HAP-1 (cell line): ENCODE results near the gene SYDE2.

Experiments
- DNase-seq, 2 experiments: peaks; one replicate each; pipeline ENCODE4 v3.0.0-alpha.2; 2016 to 2020; ENCODE audit warnings: low spot score in 2 of 2
- H3K27me3 ChIP-seq: fragments of 250-450 bp; sonication (Bioruptor Pico); 2 replicates; pipeline ENCODE4 v1.5.1; 2020; ENCODE audit warnings: low read depth, mild to moderate bottlenecking, moderate library complexity
- H3K36me3 ChIP-seq: fragments of 250-450 bp; sonication (Bioruptor Pico); replicated peaks from 2 replicates; pipeline ENCODE4 v1.5.1; 2020; ENCODE audit warnings: mild to moderate bottlenecking
- H3K4me1 ChIP-seq: fragments of 250-450 bp; sonication (Bioruptor Pico); 2 replicates; pipeline ENCODE4 v1.5.1; 2020; ENCODE audit warnings: mild to moderate bottlenecking
- H3K4me3 ChIP-seq: fragments of 250-450 bp; sonication (Bioruptor Pico); 2 replicates; pipeline ENCODE4 v1.5.1; 2020; ENCODE audit warnings: mild to moderate bottlenecking, moderate library complexity
- H3K9me3 ChIP-seq: fragments of 250-450 bp; sonication (Bioruptor Pico); 2 replicates; pipeline ENCODE4 v1.5.1; 2020; ENCODE audit warnings: mild to moderate bottlenecking, moderate library complexity
- in situ Hi-C: fragments of 300-500 bp; cut with MboI; formaldehyde crosslinking; loops from 3 replicates; pipeline ENCODE4 v1.14.3; 2020; ENCODE audit warnings: low sequenced_read_pairs, inconsistent platforms, mixed read lengths

Gene SYDE2

DNA sequence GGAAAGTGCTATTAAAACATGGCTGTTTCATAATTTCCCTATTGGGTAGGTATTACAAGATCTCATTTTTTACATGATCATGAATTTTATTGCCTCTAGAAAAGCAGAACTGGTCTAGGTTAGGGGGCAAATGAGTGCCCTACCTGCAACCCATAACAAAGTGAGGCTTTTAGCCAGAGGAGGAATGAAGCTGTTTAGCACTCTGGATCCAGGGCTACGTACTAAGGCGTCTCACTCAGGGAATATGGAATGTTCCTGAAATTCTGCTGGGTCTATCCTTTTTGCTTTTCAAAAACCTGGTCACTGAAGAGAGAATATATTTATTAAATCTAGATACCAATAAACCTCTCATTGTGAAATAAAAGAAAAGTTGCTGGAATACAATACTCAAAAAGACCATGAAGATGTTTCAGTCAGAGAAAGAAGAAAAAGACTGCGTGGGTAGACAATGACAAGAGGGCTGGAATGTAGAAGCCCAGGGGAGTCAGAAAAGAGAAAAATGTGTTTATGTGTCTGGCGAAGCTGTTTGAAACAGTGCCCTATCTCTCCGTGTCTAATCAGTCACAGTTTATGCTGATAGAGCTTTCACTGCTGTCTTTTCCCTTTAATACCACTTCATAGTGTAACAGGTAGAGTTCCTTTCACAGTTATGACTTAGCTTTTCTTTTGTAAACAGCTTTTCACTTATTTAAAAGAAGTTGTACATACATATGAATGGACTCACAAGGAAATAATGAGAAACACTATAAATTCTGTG lies 25.0 kb upstream of the SYDE2 start:
- in situ Hi-C loops = no loop called here
- H3K36me3 ChIP-seq = no peaks in the 10 kb centered on the region

DNA sequence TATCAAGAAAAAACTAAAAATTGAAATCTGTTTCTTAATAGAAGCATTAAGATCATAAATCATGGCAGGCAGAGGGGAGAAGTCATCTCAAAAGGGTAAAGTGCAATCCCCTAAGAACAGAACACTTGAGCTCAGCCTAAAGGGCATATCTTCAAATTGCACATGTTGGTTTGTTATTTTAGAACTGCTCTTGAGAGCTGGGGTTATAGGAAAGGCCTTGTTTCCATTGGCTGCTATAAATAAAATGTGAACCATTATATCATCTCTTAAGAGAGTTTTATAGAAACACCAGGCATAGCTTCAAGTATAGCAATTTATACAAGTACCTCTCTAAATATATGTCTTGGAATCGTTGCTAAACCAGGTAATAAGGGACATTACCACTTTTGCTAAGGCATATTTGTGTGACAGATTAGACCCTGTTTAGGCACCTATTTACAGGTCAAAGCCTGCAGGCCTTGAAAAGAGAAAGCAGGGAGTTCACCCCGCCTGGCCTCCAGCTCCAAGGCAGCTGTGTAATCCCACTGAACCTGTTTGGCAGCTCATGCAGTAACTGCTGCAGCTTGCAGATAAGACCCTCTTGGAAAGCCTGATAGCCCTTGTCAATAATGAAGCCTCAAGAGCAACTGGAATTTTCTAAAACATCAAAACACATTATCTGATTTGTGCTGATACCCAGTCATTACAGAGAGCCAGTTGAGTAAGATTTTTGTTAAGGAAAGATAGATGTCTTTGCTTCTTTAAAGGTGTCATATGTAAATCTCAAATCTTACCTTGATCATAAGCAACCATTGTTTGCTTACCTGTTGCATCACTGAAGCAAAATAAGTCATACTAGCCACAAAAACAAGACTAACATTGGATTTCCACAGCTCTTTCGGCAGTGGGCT lies 24.2 kb upstream of the SYDE2 start:
- in situ Hi-C loops = no loop called here
- Histone ChIP-seq H3K9me3 (no peaks in the 10 kb centered on the region), H3K36me3 (no peaks in the 10 kb centered on the region), H3K4me1 (peaks cover 46% of the 10 kb centered on the region), H3K4me3 (no peak overlapping the region), H3K27me3 (no peaks in the 10 kb centered on the region)
- peak; percentile 65 to 68 for DNase-seq

More for the DNA sequence above, 25.0 kb upstream of the SYDE2 start:
- Histone ChIP-seq H3K9me3 (no peaks in the 10 kb centered on the region), H3K27me3 (no peaks in the 10 kb centered on the region), H3K4me1 (peaks cover 38% of the 10 kb centered on the region), H3K4me3 (no peak overlapping the region)
- peak; percentile 50 to 98 for DNase-seq

DNA sequence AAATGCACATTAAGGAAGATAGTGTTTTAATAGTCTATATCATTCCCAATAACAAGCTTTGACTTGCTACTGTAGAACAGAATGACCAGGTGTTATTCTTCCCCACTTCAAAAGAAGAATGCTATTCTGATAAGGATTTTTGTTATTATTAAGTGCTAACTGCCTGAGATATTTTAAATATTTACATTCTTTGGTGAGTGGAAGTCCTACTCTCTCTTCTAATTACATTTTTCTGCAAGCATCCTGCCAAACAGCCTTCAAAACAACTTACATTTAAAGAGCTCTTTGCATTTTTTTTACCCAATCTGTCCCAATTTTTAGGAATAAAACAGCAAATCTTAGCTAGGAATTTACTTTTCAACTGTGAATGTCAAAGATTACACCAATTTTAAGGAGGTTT lies 23.5 kb upstream of the SYDE2 start:
- Histone ChIP-seq H3K4me3 (no peak overlapping the region), H3K36me3 (no peaks in the 10 kb centered on the region), H3K9me3 (no peaks in the 10 kb centered on the region), H3K27me3 (no peaks in the 10 kb centered on the region), H3K4me1 (peaks cover 50% of the 10 kb centered on the region)
- DNase-seq = no peak
- in situ Hi-C loops = no loop called here

DNA sequence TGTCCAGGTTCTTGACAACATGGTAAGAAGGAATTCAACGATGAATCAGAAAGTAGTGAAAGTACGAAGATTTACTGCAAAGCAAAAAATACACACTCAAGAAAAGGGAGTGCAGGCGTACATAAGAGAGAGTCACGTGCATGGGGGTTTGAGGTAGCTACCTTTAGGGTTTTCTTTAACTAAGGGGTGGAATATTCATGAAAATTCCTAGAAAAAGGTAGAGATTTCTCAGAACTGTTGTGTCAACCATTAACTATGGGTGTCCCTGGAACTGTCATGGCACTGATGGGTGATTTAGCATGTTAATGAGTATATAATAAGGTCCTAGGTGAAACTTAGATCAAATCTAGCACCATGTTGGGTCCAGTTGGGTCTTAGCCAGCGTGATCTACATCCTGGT lies 22.5 kb upstream of the SYDE2 start:
- Histone ChIP-seq H3K4me3 (no peak overlapping the region), H3K4me1 (peaks cover 50% of the 10 kb centered on the region), H3K9me3 (no peaks in the 10 kb centered on the region), H3K36me3 (no peaks in the 10 kb centered on the region), H3K27me3 (no peaks in the 10 kb centered on the region)
- DNase-seq = no peak
- in situ Hi-C loops = no loop called here

DNA sequence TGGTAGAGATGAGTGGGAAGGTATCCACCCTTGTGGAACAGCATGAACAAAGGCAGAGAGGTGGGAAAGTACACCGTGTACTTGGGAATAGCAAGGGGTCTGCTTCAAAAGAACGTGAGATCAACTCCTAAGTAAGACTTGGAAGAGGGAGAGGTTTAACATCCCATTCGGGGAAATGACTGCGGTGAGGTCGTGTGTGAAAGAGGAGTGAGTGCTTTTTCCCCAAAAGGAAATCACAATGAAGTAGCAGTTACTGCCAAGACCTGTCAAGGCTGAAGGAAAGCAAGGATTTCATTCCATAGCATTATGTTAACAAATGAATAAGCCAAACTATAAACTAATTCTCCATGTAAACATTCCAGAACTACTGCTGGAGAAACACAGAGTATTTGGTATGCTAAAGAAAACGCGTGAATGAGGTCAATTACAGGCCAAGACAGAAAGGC lies 20.0 kb upstream of the SYDE2 start:
- in situ Hi-C loops = no loop called here
- no peaks in the 10 kb centered on the region for H3K9me3 ChIP-seq
- DNase-seq = peak; percentile 37 to 69
- H3K4me3 ChIP-seq = no peak overlapping the region
- H3K27me3 ChIP-seq = no peaks in the 10 kb centered on the region
- H3K36me3 ChIP-seq = no peaks in the 10 kb centered on the region
- peaks cover 40% of the 10 kb centered on the region for H3K4me1 ChIP-seq

DNA sequence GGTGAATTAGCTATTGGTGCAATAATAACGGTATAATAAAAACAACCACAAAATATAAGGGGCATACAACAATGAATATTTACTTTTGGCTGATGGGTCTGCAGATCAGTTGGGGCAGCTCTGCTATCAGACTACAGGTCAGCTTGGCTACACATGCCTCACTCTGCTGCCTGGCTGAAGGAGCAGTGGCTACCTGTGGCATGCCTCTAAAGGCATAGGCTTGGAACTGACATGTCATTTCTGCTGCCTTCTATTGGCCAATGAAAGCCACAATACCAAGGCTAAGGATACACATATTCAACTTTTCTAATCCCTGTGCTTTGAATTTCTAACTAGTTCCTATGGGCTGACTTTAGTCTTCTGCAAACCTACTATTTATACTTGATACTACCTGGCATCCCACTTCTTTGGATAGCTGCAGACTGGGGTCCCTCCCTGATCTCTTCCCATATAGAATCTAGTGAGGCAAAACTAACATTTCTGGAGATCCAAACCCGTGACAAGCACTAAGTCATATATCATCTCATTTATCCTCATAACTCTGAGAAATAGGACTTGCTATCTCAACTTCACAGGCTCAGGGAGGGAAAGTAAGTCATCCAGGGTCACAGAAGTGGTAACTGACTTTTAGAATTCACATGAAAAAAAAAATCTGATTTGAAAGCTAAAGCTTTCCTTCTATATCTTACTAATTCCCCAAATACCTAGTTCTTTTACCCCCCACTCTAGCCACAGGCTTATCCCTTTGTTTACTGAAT lies 19.2 kb upstream of the SYDE2 start:
- Histone ChIP-seq H3K4me1 (peaks cover 39% of the 10 kb centered on the region), H3K36me3 (no peaks in the 10 kb centered on the region), H3K27me3 (no peaks in the 10 kb centered on the region), H3K4me3 (no peak overlapping the region), H3K9me3 (no peaks in the 10 kb centered on the region)
- DNase-seq = no peak
- in situ Hi-C loops = no loop called here

DNA sequence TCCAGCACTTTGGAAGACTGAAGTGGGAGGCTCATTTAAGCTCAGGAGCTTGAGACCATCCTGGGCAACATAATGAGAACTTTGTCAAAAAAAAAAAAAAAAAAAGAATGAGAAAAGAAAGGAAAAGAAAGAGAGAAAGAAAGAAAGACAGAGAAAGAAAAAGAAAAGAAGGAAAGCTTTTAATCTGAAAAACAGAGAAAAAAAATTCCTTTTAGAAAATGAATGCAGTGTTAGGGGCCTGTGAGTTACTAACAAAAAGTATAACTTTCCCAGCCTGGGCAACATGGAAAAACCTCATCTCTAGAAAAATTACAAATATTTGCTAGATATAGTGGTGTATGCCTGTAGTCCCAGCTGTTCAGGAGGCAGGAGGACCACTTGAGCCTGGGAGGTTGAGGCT lies 15.9 kb upstream of the SYDE2 start:
- Histone ChIP-seq H3K36me3 (no peaks in the 10 kb centered on the region), H3K9me3 (no peaks in the 10 kb centered on the region), H3K4me3 (no peak overlapping the region), H3K27me3 (no peaks in the 10 kb centered on the region), H3K4me1 (peaks cover 37% of the 10 kb centered on the region)
- in situ Hi-C loops = no loop called here
- DNase-seq = no peak

DNA sequence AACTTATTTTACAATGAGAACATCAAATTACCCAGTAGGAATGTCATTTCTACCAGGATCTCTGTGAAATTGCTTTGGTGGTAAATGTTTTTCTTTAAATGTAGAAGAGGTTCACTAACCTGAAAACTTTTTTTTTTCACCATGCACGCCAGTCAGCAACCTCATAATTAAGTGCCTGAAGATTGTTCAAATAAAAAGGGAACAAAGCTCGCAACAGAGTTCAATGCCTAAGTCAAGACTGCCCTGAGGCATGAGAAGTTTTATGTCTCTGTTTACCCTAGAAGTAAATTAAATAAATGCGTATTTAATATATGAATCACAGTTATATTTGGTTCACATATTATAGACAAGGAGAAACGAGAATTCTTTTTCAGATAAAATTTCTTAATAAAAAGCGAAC lies 13.8 kb upstream of the SYDE2 start:
- DNase-seq = peak in 1 of 2 experiments; percentile 70
- no peak overlapping the region for H3K4me3 ChIP-seq

DNA sequence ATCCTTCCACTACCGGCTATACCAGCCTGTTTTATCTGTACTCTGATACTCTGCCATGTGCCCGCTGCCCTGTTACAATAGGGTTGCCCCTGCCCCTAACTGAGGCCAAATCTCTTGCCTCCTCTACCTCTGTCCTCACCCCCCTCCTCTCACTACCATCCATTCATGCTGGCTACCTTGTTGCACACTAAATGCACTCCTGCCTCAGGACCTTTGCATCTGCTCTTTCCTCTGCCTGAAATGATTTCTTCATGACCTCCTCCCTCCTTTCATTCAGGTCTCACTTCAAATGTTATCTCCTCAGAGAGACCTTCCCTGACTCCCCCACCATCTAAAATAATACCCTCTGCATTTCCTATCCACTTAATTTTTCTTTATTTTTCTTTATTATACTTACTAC lies 7.7 kb upstream of the SYDE2 start:
- no peaks in the 10 kb centered on the region for H3K27me3 ChIP-seq
- no peaks in the 10 kb centered on the region for H3K36me3 ChIP-seq
- in situ Hi-C loops = no loop called here
- peaks cover 2% of the 10 kb centered on the region; the same call in 1 of the 2 replicates for H3K4me1 ChIP-seq
- H3K4me3 ChIP-seq = no peak overlapping the region
- no peak for DNase-seq
- H3K9me3 ChIP-seq = no peaks in the 10 kb centered on the region

More for the DNA sequence above, 13.8 kb upstream of the SYDE2 start:
- no peaks in the 10 kb centered on the region for H3K36me3 ChIP-seq
- no peaks in the 10 kb centered on the region for H3K27me3 ChIP-seq
- in situ Hi-C loops = no loop called here
- H3K9me3 ChIP-seq = no peaks in the 10 kb centered on the region
- peaks cover 19% of the 10 kb centered on the region for H3K4me1 ChIP-seq

DNA sequence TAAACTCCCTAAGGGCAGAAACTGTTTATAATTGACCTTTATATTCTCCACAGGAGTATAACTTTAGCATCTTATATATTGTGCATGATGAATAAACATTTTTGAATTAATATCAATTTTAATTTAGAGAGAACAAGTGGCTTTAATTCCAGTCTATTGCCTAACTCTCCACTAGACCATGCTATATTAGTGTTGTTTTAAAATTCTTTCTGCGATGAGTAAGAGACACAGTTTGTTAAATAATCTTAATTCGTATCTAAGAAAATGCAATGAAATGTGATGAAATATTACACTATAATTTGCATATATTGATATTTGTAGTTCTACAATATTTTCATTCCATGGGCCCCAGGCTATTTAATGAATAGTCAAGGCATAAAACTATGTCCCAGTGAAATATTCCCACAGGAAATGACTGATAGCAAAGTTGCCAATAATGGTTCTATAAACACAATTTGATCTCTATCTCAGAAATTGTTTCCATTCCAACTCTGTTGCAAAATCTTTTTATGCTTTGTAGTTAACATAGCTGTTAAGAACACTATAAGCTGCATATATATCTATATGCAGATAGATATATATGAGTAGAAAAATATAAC lies 2.9 kb upstream of the SYDE2 start:
- DNase-seq = no peak
- no peaks in the 10 kb centered on the region; the same call in 1 of the 2 replicates for H3K36me3 ChIP-seq
- in situ Hi-C loops = no loop called here
- H3K4me1 ChIP-seq = peaks cover 8% of the 10 kb centered on the region
- H3K4me3 ChIP-seq = no peak overlapping the region
- no peaks in the 10 kb centered on the region for H3K27me3 ChIP-seq
- H3K9me3 ChIP-seq = no peaks in the 10 kb centered on the region

DNA sequence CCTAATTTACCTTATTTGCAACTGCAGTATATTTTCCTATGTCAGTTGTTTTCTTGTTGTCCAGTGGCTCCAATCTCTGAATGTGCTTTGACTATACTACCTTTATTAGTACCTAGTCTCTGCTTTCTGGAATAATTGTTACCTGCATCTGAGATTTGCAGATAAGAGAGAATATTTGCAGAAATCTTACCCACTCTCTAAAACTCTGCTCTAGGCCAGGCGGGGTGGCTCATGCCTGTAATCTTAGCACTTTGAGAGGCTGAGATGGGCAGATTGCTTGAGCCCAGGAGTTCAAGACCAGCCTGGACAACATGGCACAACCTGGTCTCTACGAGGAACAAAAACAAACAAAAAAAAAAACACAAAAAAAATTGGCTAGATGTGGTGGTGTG lies 2.0 kb upstream of the SYDE2 start:
- H3K36me3 ChIP-seq = no peaks in the 10 kb centered on the region; the same call in 1 of the 2 replicates
- H3K27me3 ChIP-seq = no peaks in the 10 kb centered on the region
- peak overlapping the region; percentile 74; the same call in 1 of the 2 replicates for H3K4me3 ChIP-seq
- no peak for DNase-seq
- peaks cover 8% of the 10 kb centered on the region for H3K4me1 ChIP-seq
- in situ Hi-C loops = no loop called here
- no peaks in the 10 kb centered on the region for H3K9me3 ChIP-seq

DNA sequence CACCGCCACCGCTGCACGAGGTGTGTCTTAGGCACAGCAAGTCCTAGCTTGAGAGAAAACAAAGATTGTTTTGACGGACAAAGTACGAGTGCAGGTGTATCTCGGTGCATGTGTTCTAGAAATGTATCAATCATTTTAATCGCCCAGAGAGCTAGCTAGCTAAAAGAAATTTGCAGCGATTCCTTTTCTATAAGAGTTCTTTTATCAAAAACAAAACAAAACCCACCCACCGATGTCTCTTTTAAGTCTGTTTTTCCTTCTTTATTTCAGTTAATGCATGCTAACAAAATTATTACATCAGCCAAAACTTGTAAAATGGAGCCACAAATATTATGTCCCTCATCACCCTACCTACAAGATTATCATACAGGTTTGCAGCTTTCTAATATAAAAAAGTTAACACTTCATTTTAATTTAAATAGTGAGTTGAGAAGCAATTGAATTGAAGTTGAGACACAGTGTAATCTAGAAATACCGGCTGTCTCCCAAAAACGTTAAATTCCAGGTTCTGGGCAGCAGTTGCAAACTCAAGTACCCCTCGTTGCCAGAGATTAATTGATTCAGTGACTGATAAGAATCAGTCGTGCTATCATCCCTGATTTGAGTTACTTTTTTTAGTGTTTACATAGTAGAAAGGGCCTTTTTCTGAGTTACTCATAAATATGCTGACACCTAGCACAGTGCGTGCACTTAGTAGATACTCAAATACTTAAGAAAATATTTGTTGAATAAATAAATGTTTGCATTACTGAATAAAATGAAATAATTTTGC lies 1.5 kb upstream of the SYDE2 start:
- H3K4me3 ChIP-seq = peak overlapping the region; percentile 74
- peak in 1 of 2 experiments; percentile 29 for DNase-seq
- no peaks in the 10 kb centered on the region; the same call in 1 of the 2 replicates for H3K36me3 ChIP-seq
- peaks cover 8% of the 10 kb centered on the region for H3K4me1 ChIP-seq
- in situ Hi-C loops = no loop called here
- H3K9me3 ChIP-seq = no peaks in the 10 kb centered on the region
- H3K27me3 ChIP-seq = no peaks in the 10 kb centered on the region
